ENCODE data around the gene ME2. TPM values are rescaled to one million over a fixed set of nuclear protein-coding genes. Genes with fewer than 3 reads are reported as not detected.
"Not testable (repeated sequence)": the region's sequence is repeated elsewhere in the genome, so short reads cannot be mapped to it uniquely, and the experiment has no call there.

The ME2 gene
- total RNA-seq, 1 experiment from 2014 or later: 84.0 TPM

GRCh38 chr18:50911006-50911405 lies 32.1 kb downstream of the ME2 start:
- DNase-seq (ENCODE audit: extremely low read depth, low read depth): no peak

GRCh38 chr18:50917021-50917420 lies 38.1 kb downstream of the ME2 start:
- no peak for DNase-seq (ENCODE audit: extremely low read depth, low read depth)

GRCh38 chr18:50918153-50918552 lies 39.2 kb downstream of the ME2 start:
- no peak for DNase-seq (ENCODE audit: extremely low read depth, low read depth)

GRCh38 chr18:50924372-50924771 lies 45.5 kb downstream of the ME2 start:
- DNase-seq (ENCODE audit: extremely low read depth, low read depth): no peak

GRCh38 chr18:50926521-50926920 lies 47.6 kb downstream of the ME2 start:
- no peak for DNase-seq (ENCODE audit: extremely low read depth, low read depth)

GRCh38 chr18:50928551-50928950 lies 49.6 kb downstream of the ME2 start:
- no peak for DNase-seq (ENCODE audit: extremely low read depth, low read depth)

GRCh38 chr18:50933684-50934083 lies 54.8 kb downstream of the ME2 start:
- DNase-seq (ENCODE audit: extremely low read depth, low read depth): no peak

- DNase-seq (ENCODE audit: extremely low read depth, low read depth): no peak
These were observed 55.8 kb downstream of the ME2 start for GRCh38 chr18:50934545-50935211.

GRCh38 chr18:50935493-50936191 lies 56.7 kb downstream of the ME2 start:
- no peak for DNase-seq (ENCODE audit: extremely low read depth, low read depth)

GRCh38 chr18:50937183-50937582 lies 58.3 kb downstream of the ME2 start:
- no peak for DNase-seq (ENCODE audit: extremely low read depth, low read depth)

- DNase-seq (ENCODE audit: extremely low read depth, low read depth): no peak
These were observed 60.0 kb downstream of the ME2 start for GRCh38 chr18:50938912-50939311.

- no peak for DNase-seq (ENCODE audit: extremely low read depth, low read depth)
These were observed 65.5 kb downstream of the ME2 start for GRCh38 chr18:50944245-50944932.

GRCh38 chr18:50945918-50946317 lies 67.0 kb downstream of the ME2 start:
- not testable (repeated sequence) for DNase-seq (ENCODE audit: extremely low read depth, low read depth)

GRCh38 chr18:50947899-50948298 lies 69.0 kb downstream of the ME2 start:
- no peak for DNase-seq (ENCODE audit: extremely low read depth, low read depth)

GRCh38 chr18:50949185-50949584 lies 70.3 kb downstream of the ME2 start:
- no peak for DNase-seq (ENCODE audit: extremely low read depth, low read depth)

GRCh38 chr18:50950626-50951025 lies 71.7 kb downstream of the ME2 start:
- DNase-seq (ENCODE audit: extremely low read depth, low read depth): no peak

GRCh38 chr18:50953822-50954221 lies 74.9 kb downstream of the ME2 start:
- DNase-seq (ENCODE audit: extremely low read depth, low read depth): no peak

GRCh38 chr18:50955253-50955652 lies 76.3 kb downstream of the ME2 start:
- no peak for DNase-seq (ENCODE audit: extremely low read depth, low read depth)

- DNase-seq (ENCODE audit: extremely low read depth, low read depth): no peak
These were observed 77.2 kb downstream of the ME2 start for GRCh38 chr18:50956116-50956515.

GRCh38 chr18:50961974-50962373 lies 83.1 kb downstream of the ME2 start:
- DNase-seq (ENCODE audit: extremely low read depth, low read depth): no peak

GRCh38 chr18:50967714-50968661 lies 89.1 kb downstream of the ME2 start, which contains the start of gene ELAC1:
TSS of gene ELAC1 (plus strand) at chr18:50968040. CDS start at chr18:50974405, 6,365 bp downstream.
- peak; percentile 47 for DNase-seq (ENCODE audit: extremely low read depth, low read depth)

Measured in NCI-H460 (cell line).